ENCODE measurements around the gene SP8.
"Not testable (repeated sequence)": the region's sequence is repeated elsewhere in the genome, so short reads cannot be mapped to it uniquely, and the experiment has no call there.

Gene SP8

DNA sequence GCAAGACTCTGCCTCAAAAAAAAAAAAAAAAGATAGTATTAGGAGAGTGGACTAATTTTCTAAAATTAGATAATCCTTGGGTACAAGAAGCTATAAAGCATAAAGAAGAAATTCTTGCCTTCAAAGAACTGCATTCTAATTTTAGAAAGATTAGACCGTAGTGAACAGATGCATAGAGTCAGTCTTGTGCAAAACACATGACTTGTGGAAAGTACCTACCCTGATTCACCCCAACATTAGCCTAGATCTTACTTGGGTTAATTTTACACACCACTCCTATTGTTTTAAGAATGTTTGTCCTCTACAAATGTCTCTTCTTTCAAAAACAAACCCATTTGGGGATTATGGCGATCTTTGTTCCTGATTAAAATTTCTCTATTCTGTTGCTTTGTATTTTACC is 38.9 kb upstream of the SP8 start:
- no peaks in the 10 kb centered on the region for H3K36me3 ChIP-seq (ENCODE audit: insufficient read depth, low read length)
- H3K4me3 ChIP-seq = no peak overlapping the region
- no peak for DNase-seq (ENCODE audit: low read depth, low spot score)
- TF ChIP-seq FOXP2 (optimal IDR thresholded peaks at IDR 0.05; ENCODE audit: control extremely low read depth, extremely low read length, insufficient read depth) = no peak
- TF ChIP-seq POLR2AphosphoS5 (IDR thresholded peaks at IDR 0.05; ENCODE audit: borderline replicate concordance, low read depth, low read length) = no peak
- TF ChIP-seq EZH2 (IDR thresholded peaks at IDR 0.05) = no peak
- no peak overlapping the region for H3K27ac ChIP-seq
- no peak overlapping the region for H3K9ac ChIP-seq (ENCODE audit: insufficient read length)
- no peaks in the 10 kb centered on the region for H3K9me3 ChIP-seq (ENCODE audit: low read depth, low read length)

GRCh38 chr7:20821390-20821789 is 34.7 kb upstream of the SP8 start:
- not testable (repeated sequence) for H3K36me3 ChIP-seq (ENCODE audit: insufficient read depth, low read length); H3K9me3 ChIP-seq (ENCODE audit: low read depth, low read length); H3K27ac ChIP-seq; DNase-seq (ENCODE audit: low read depth, low spot score); H3K4me3 ChIP-seq; H3K9ac ChIP-seq (ENCODE audit: insufficient read length)

DNA sequence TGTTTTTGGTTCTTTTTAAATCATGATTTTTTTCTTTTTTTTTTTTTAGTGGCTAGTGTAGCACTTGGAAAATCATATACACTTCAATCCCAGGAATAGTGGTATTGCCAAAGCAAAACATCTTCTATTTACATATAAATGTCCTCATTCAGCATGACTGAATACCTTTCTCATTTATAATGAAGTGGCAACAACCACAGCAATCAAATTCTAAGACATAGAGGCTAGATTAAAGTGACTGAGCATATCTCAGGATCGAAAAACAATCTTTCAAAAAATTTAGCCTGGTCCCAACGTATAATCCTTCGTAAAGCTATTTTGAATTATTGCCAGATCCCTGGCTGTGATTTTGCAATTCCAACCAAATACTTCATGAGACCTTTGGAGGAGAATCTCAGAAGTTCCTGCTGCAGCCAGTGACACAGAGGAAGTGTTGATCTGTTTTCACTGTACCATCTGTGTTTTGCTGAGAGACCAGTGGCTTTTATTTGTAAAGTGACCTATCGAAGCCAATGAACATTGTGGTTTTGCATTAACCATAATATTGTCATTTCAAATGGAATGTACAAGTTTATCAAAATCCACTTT is 29.8 kb upstream of the SP8 start:
- Histone ChIP-seq H3K4me3 (no peak overlapping the region), H3K27ac (no peak overlapping the region), H3K9ac (ENCODE audit: insufficient read length) (no peak overlapping the region), H3K36me3 (ENCODE audit: insufficient read depth, low read length) (no peaks in the 10 kb centered on the region), H3K9me3 (ENCODE audit: low read depth, low read length) (no peaks in the 10 kb centered on the region)
- TF ChIP-seq EZH2 (IDR thresholded peaks at IDR 0.05) (no peak), POLR2AphosphoS5 (IDR thresholded peaks at IDR 0.05; ENCODE audit: borderline replicate concordance, low read depth, low read length) (no peak)
- no peak for DNase-seq (ENCODE audit: low read depth, low spot score)

DNA sequence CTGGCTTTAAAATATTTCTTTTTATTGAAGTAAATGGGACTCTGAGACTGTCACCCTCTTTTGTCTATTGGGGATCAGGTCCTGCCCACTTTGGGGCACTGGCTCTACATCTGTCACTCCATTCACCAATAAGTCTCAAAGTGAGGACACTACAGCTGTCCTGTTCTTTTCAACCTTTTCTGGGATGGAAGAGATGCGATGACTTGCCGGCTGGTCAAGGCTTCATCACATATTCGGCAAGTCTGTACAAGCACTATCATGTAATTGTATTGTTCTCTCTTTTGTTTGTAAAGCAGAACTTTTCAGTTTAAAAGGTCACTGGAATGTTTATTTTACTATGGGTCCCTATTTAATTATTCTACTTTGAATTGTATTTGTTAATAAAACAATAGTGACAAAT is 17.7 kb upstream of the SP8 start:
- TF ChIP-seq FOXP2 (optimal IDR thresholded peaks at IDR 0.05; ENCODE audit: control extremely low read depth, extremely low read length, insufficient read depth) (no peak), POLR2AphosphoS5 (IDR thresholded peaks at IDR 0.05; ENCODE audit: borderline replicate concordance, low read depth, low read length) (no peak), EZH2 (IDR thresholded peaks at IDR 0.05) (no peak)
- Histone ChIP-seq H3K9ac (ENCODE audit: insufficient read length) (no peak overlapping the region), H3K9me3 (ENCODE audit: low read depth, low read length) (no peaks in the 10 kb centered on the region), H3K4me3 (no peak overlapping the region), H3K27ac (no peak overlapping the region), H3K36me3 (ENCODE audit: insufficient read depth, low read length) (no peaks in the 10 kb centered on the region)
- no peak for DNase-seq (ENCODE audit: low read depth, low spot score)

- H3K9me3 ChIP-seq (ENCODE audit: low read depth, low read length) = no peaks in the 10 kb centered on the region
- H3K9ac ChIP-seq (ENCODE audit: insufficient read length) = no peak overlapping the region
- H3K36me3 ChIP-seq (ENCODE audit: insufficient read depth, low read length) = no peaks in the 10 kb centered on the region
- no peak overlapping the region for H3K27ac ChIP-seq
- TF ChIP-seq EZH2 (IDR thresholded peaks at IDR 0.05) (no peak), FOXP2 (optimal IDR thresholded peaks at IDR 0.05; ENCODE audit: control extremely low read depth, extremely low read length, insufficient read depth) (no peak), POLR2AphosphoS5 (IDR thresholded peaks at IDR 0.05; ENCODE audit: borderline replicate concordance, low read depth, low read length) (no peak)
- no peak overlapping the region for H3K4me3 ChIP-seq
- DNase-seq (ENCODE audit: low read depth, low spot score) = no peak
These were observed 13.1 kb upstream of the SP8 start for GRCh38 chr7:20799566-20800366.

GRCh38 chr7:20798694-20799121 is 12.0 kb upstream of the SP8 start:
- no peak for DNase-seq (ENCODE audit: low read depth, low spot score)

DNA sequence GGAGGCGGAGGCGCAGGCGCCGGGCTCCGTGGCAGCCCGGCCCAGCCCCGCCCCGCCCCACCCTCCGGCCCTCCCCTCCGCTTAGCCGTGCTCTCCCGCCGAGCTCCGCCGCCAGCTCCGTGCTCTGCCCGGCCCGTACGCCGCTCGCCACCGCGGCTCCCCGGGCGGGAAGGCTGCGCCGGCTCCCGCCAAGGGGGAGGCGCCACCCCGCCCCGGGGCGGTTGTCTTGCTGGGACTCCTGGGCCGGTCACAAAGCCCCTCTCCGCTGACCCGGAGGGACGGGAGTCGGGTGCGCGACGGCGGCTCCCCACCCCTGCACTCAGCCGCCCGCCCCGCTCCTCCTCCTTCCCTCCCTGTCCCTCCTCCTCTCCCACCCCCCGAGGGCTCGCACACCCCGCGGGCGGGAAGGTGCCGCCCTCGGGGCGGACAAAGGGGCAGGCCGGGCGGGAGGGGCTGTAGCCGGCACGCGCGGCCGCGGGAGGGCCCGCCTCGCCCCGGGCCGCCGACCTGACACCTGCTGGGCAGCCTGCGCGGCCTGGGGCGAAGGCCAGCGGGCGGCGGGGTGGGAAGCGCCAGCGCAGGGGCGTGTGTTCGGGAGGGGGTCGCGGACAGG is 11.5 kb upstream of the SP8 start:
- Histone ChIP-seq H3K9ac (ENCODE audit: insufficient read length) (no peak overlapping the region), H3K36me3 (ENCODE audit: insufficient read depth, low read length) (no peaks in the 10 kb centered on the region), H3K27ac (no peak overlapping the region), H3K4me3 (peak overlapping the region; percentile 77), H3K9me3 (ENCODE audit: low read depth, low read length) (no peaks in the 10 kb centered on the region)
- DNase-seq (ENCODE audit: low read depth, low spot score) = no peak
- TF ChIP-seq FOXP2 (optimal IDR thresholded peaks at IDR 0.05; ENCODE audit: control extremely low read depth, extremely low read length, insufficient read depth) (no peak), POLR2AphosphoS5 (IDR thresholded peaks at IDR 0.05; ENCODE audit: borderline replicate concordance, low read depth, low read length) (no peak), EZH2 (IDR thresholded peaks at IDR 0.05) (no peak)

More at GRCh38 chr7:20798694-20799121, 12.0 kb upstream of the SP8 start:
- Histone ChIP-seq H3K4me3 (peak overlapping the region; percentile 77), H3K36me3 (ENCODE audit: insufficient read depth, low read length) (no peaks in the 10 kb centered on the region), H3K27ac (no peak overlapping the region), H3K9me3 (ENCODE audit: low read depth, low read length) (no peaks in the 10 kb centered on the region), H3K9ac (ENCODE audit: insufficient read length) (no peak overlapping the region)
- TF ChIP-seq EZH2 (IDR thresholded peaks at IDR 0.05) (no peak), FOXP2 (optimal IDR thresholded peaks at IDR 0.05; ENCODE audit: control extremely low read depth, extremely low read length, insufficient read depth) (no peak), POLR2AphosphoS5 (IDR thresholded peaks at IDR 0.05; ENCODE audit: borderline replicate concordance, low read depth, low read length) (no peak)

DNA sequence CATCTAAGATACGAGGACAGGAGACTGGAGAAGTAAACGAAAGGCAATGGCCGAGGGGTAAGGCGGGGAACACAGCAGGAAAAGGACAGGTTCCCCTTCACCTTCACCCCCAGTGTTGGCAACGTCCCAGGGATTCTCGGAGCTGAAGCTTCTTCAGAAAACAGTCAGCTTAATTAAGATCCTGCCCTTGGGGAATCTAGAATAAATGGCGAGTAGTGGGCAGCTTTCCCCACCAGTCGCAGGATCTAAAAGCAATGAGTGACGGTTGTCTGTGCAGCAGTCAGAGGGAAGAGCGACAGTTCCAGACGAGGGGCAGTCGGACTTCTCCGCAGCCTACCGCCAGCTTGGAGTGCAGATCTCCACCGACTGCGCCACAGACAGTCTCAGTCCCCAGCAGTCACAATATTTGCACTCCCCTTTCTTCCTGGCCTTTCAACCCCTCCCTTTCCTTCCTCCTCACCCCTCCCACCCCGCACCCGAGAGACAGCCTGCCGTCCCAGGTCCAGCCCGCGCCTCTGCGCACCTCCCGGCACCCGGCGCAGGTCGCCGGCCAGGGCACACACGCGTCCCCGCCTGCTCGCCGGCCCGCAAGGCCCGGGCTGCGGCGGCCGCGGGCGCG is 10.9 kb upstream of the SP8 start:
- Histone ChIP-seq H3K27ac (no peak overlapping the region), H3K36me3 (ENCODE audit: insufficient read depth, low read length) (no peaks in the 10 kb centered on the region), H3K9ac (ENCODE audit: insufficient read length) (no peak overlapping the region), H3K9me3 (ENCODE audit: low read depth, low read length) (no peaks in the 10 kb centered on the region), H3K4me3 (peak overlapping the region; percentile 76)
- no peak for TF ChIP-seq POLR2AphosphoS5 (IDR thresholded peaks at IDR 0.05; ENCODE audit: borderline replicate concordance, low read depth, low read length)
- TF ChIP-seq FOXP2 (optimal IDR thresholded peaks at IDR 0.05; ENCODE audit: control extremely low read depth, extremely low read length, insufficient read depth) = no peak
- no peak for TF ChIP-seq EZH2 (IDR thresholded peaks at IDR 0.05)
- no peak for DNase-seq (ENCODE audit: low read depth, low spot score)
